ENCODE data around the gene TFDP1. TPM values are rescaled to one million over a fixed set of nuclear protein-coding genes. Genes with fewer than 3 reads are reported as not detected.
A peak's percentile ranks its signal among the peaks of the same experiment; 100 is the strongest.

TFDP1 gene
- total RNA-seq, 4 donors from 2014 or later = 24.3 to 164 (median 49.1) TPM

DNA sequence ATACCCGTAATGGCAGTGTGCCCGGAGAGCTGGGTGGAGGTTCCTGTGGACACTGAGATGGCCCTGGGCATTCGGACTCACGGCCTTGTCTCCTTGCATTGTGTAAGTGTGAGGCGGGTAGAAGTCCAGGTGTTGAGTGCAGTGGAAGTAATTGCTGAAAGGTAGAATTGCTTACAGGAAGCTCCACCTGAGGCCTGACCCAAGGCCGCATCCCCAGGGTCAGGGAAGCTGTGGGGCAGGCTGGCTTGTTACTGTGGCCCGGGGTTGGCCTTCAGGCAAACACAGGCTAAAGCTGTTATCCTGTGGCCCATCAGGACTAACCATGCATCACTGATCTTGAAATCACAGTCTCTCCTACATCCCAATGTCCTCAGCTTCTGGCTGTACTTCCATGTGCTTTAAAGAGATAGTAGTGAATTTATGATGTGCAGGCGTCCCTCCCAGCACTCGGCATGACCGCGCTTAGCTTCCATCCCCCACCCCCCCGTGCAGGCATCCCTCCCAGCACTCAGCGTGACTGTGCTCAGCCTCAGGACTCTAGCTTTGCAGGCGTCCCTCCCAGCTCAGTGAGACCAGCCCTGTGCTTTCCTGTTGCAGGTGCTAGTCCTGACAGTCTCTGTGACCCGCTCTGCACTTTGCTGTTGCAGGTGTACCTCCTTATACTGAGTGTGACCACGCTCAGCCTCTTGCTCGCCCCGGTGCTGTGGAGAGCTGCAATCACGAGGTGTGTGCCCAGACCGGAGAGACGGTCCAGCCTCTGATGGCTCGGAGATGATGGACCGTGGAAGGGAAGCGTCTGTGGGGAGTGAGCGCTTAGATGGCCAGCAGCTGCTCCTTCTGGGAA, 35.6 kb upstream of the TFDP1 start:
- 89 to 100% methylated on average over 4 to 25 of the region's 25 CpGs for WGBS, 2 donors (ENCODE audit: low coverage in 1 of 2)
- Histone ChIP-seq H3K4me3 (no peak overlapping the region), H3K27me3 (no peaks in the 10 kb centered on the region), H3K36me3 (peaks cover 0 to 7% (median 0%) of the 10 kb centered on the region in 4 donors), H3K9me3 (no peaks in the 10 kb centered on the region), H3K27ac (no peak overlapping the region), H3K4me1 (peaks cover 0 to 13% (median 2%) of the 10 kb centered on the region in 4 donors)
- in situ Hi-C loops (cut with MboI; ENCODE audit: low pct_ligation_motif_present in 1 of 4, low pct_unique_long_range_greater_than_20kb in 1 of 4, low sequenced_read_pairs in 3 of 4) = no loop called here
- no peak for TF ChIP-seq EP300 (IDR thresholded peaks at IDR 0.05; ENCODE audit: low read depth)
- TF ChIP-seq, protein P1, sequence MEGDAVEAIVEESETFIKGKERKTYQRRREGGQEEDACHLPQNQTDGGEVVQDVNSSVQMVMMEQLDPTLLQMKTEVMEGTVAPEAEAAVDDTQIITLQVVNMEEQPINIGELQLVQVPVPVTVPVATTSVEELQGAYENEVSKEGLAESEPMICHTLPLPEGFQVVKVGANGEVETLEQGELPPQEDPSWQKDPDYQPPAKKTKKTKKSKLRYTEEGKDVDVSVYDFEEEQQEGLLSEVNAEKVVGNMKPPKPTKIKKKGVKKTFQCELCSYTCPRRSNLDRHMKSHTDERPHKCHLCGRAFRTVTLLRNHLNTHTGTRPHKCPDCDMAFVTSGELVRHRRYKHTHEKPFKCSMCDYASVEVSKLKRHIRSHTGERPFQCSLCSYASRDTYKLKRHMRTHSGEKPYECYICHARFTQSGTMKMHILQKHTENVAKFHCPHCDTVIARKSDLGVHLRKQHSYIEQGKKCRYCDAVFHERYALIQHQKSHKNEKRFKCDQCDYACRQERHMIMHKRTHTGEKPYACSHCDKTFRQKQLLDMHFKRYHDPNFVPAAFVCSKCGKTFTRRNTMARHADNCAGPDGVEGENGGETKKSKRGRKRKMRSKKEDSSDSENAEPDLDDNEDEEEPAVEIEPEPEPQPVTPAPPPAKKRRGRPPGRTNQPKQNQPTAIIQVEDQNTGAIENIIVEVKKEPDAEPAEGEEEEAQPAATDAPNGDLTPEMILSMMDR (IDR thresholded peaks at IDR 0.05) = no peak
- TF ChIP-seq POLR2A (IDR thresholded peaks at IDR 0.05) = no peak
- TF ChIP-seq POLR2AphosphoS5 (IDR thresholded peaks at IDR 0.05) = no peak
- DNase-seq = peak; percentile 5
- intact Hi-C loops (cut with DNase I; ENCODE audit: low total_unique reads) = no loop called here

DNA sequence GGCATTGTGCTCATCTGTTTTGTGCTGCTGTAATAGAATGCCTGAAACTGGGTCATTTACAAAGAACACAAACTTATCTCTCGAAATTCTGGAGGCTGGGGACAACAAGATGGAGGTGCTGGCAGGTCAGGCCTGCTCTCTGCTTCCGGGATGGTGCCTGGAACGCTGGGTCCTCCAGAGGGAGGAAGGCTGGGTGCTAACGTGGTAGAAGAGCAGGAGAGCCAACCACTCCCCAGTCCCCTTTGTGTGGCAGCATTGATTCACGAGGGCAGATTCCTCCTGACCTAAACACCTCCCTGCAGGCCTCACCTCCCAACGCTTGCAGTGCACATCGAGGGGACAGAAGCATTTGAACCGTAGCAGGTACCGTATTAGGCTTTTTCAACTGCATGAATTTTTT, 34.1 kb upstream of the TFDP1 start:
- Histone ChIP-seq H3K4me1 (peaks cover 0 to 12% (median 2%) of the 10 kb centered on the region in 4 donors), H3K9me3 (no peaks in the 10 kb centered on the region), H3K36me3 (peaks cover 0 to 7% (median 0%) of the 10 kb centered on the region in 4 donors), H3K4me3 (no peak overlapping the region), H3K27me3 (no peaks in the 10 kb centered on the region), H3K27ac (no peak overlapping the region)
- no peak for TF ChIP-seq EP300 (IDR thresholded peaks at IDR 0.05; ENCODE audit: low read depth)
- TF ChIP-seq POLR2A (IDR thresholded peaks at IDR 0.05) = no peak
- TF ChIP-seq, protein P1 (IDR thresholded peaks at IDR 0.05) = no peak
- TF ChIP-seq POLR2AphosphoS5 (IDR thresholded peaks at IDR 0.05) = no peak
- intact Hi-C loops (cut with DNase I; ENCODE audit: low total_unique reads) (no loop called here), in situ Hi-C loops (cut with MboI; ENCODE audit: low pct_ligation_motif_present in 1 of 4, low pct_unique_long_range_greater_than_20kb in 1 of 4, low sequenced_read_pairs in 3 of 4) (no loop called here)
- 91 to 94% methylated on average over 5 to 9 of the region's 9 CpGs for WGBS, 2 donors (ENCODE audit: low coverage in 1 of 2)
- peak; percentile 0 for DNase-seq

DNA sequence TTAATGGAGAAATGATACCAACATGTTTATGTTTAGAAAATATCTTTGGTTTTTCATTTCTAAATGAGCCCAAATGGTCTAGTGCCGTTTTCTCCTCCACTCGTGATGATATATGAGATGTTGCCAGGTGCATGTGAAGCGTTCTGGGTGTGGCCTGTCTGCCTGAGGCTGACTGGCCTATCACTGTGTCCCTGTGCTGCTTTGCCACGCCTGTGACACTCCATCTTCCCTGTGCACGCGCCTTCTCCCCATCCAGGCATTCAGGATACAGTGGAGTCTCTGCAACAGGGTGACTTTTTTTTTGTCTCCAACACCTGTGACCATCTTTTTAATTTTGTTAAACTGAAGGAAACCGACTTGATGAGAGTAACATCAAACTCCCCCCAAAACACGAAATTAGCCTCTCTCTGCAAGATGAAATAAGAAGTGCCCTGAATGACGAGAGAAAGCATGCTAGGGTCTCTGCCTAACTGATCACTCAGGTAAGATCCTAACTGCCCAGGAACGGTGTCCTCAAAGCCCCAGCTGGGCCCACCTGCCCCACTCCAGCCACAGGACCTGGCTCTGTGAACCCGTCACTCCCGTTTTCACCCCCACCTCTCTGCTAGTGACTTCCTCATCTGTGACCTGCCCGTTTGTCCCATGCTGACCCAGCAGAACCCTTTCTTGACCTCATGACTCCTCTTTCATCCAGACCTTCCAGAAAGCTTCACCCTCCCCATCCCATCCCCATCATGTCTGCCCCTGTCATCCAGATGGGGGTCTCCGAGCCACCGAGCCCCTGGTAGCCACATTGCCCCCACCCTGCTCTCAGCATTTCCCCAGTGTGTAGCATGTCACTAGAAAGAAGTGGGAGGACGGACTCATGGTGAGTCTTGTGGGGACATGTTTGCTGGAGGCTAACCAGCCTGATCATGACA, 33.2 kb upstream of the TFDP1 start:
- DNase-seq = peak; percentile 3
- no peak overlapping the region for H3K4me3 ChIP-seq
- H3K9me3 ChIP-seq = no peaks in the 10 kb centered on the region
- H3K27ac ChIP-seq = no peak overlapping the region
- WGBS, 2 donors (ENCODE audit: low coverage in 1 of 2) = 83 to 88% methylated on average over 14 to 16 of the region's 16 CpGs
- H3K4me1 ChIP-seq = peaks cover 0 to 10% (median 0%) of the 10 kb centered on the region in 4 donors
- no peaks in the 10 kb centered on the region for H3K27me3 ChIP-seq
- H3K36me3 ChIP-seq = peaks cover 0 to 7% (median 0%) of the 10 kb centered on the region in 4 donors
- intact Hi-C loops (cut with DNase I; ENCODE audit: low total_unique reads) (no loop called here), in situ Hi-C loops (cut with MboI; ENCODE audit: low pct_ligation_motif_present in 1 of 4, low pct_unique_long_range_greater_than_20kb in 1 of 4, low sequenced_read_pairs in 3 of 4) (no loop called here)
- TF ChIP-seq POLR2AphosphoS5 (IDR thresholded peaks at IDR 0.05) (no peak), EP300 (IDR thresholded peaks at IDR 0.05; ENCODE audit: low read depth) (no peak), POLR2A (IDR thresholded peaks at IDR 0.05) (no peak)
- TF ChIP-seq, protein P1 (IDR thresholded peaks at IDR 0.05) = no peak

DNA sequence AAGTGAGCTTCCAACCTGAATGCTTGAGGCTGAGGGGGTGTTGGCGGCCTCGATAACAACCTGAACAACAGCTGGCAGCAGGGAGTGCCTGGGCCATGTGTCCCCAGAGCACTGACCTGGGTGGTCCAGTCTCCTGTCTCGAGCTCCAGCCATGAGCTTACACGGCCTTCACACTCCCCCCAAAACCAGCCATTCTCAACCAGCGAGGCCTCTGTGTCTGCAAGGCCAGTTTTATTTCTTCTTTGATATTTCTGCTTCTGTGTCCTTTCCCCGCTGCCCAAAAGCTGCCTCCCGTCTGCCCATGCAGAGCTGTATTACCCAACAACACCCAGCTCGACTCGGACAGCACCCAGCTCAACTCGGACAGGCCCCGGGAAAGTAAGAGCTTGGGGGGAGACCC, 32.5 kb upstream of the TFDP1 start:
- DNase-seq = peak; percentile 5
- TF ChIP-seq POLR2AphosphoS5 (IDR thresholded peaks at IDR 0.05) (no peak), POLR2A (IDR thresholded peaks at IDR 0.05) (no peak), EP300 (IDR thresholded peaks at IDR 0.05; ENCODE audit: low read depth) (no peak)
- TF ChIP-seq, protein P1 (IDR thresholded peaks at IDR 0.05) = no peak
- Histone ChIP-seq H3K27me3 (no peaks in the 10 kb centered on the region), H3K4me3 (no peak overlapping the region), H3K9me3 (no peaks in the 10 kb centered on the region), H3K27ac (no peak overlapping the region), H3K36me3 (peaks cover 0 to 7% (median 0%) of the 10 kb centered on the region in 4 donors), H3K4me1 (peaks cover 0 to 10% (median 0%) of the 10 kb centered on the region in 4 donors)
- 91 to 92% methylated on average over 9 to 11 of the region's 11 CpGs for WGBS, 2 donors (ENCODE audit: low coverage in 1 of 2)
- in situ Hi-C loops (cut with MboI; ENCODE audit: low pct_ligation_motif_present in 1 of 4, low pct_unique_long_range_greater_than_20kb in 1 of 4, low sequenced_read_pairs in 3 of 4) (no loop called here), intact Hi-C loops (cut with DNase I; ENCODE audit: low total_unique reads) (no loop called here)

Measured in transverse colon (tissue), 4 donors.